Liver (tissue), 3 donors: ENCODE results near the gene ZDHHC14.

Experiments used
- ATF3 ChIP-seq: IDR thresholded peaks from 2 replicates; pipeline ENCODE4 v1.6.1; 2016; ENCODE audit warnings: antibody characterized with exemption
- CTCF ChIP-seq: fragments of 150-350 bp; IDR thresholded peaks from 2 replicates; pipeline ENCODE4 v1.5.1; 2017; ENCODE audit warnings: improper control_type of control experiment, low read depth, low read length; ENCODE audit not compliant: missing input control
- EGR1 ChIP-seq, 2 donors: IDR thresholded peaks; 2 replicates each; pipeline ENCODE4 v1.6.1; 2016 to 2018; ENCODE audit warnings: antibody characterized with exemption in 2 of 2, low read depth in 2 of 2
- FOXA1 ChIP-seq: IDR thresholded peaks from 2 replicates; pipeline ENCODE4 v1.6.1; 2016; ENCODE audit warnings: antibody characterized with exemption
- GABPA ChIP-seq, 2 donors: IDR thresholded peaks in 1 of 2; conservative IDR thresholded peaks in 1 of 2; 2 replicates each; pipeline ENCODE4 v1.6.1; 2016; ENCODE audit warnings: antibody characterized with exemption in 2 of 2, mild to moderate bottlenecking in 1 of 2, moderate library complexity in 1 of 2
- JUND ChIP-seq, 2 donors: IDR thresholded peaks; 2 replicates each; pipeline ENCODE4 v1.6.1; 2016; ENCODE audit warnings: antibody characterized with exemption in 2 of 2
- RAD21 ChIP-seq, 2 donors: IDR thresholded peaks; 2 replicates each; pipeline ENCODE4 v1.6.1; 2016; ENCODE audit warnings: antibody characterized with exemption in 2 of 2, mild to moderate bottlenecking in 2 of 2
- REST ChIP-seq: IDR thresholded peaks from 2 replicates; pipeline ENCODE4 v1.6.1; 2016; ENCODE audit warnings: antibody characterized with exemption, mild to moderate bottlenecking
- RXRA ChIP-seq, 2 donors: IDR thresholded peaks; 2 replicates each; pipeline ENCODE4 v1.6.1; 2017 to 2018; ENCODE audit warnings: antibody characterized with exemption in 2 of 2, mild to moderate bottlenecking in 1 of 2
- SP1 ChIP-seq: IDR thresholded peaks from 2 replicates; pipeline ENCODE4 v1.6.1; 2018; ENCODE audit warnings: antibody characterized with exemption, mild to moderate bottlenecking
- TAF1 ChIP-seq: conservative IDR thresholded peaks from 2 replicates; pipeline ENCODE4 v1.6.1; 2016; ENCODE audit warnings: antibody characterized with exemption, mild to moderate bottlenecking
- donor health status: healthy.
- donor health status: healthy.

GRCh38 chr6:157555455-157556143 is 174.6 kb downstream of the ZDHHC14 start:
- TF ChIP-seq CTCF = no peak
- no peak for TF ChIP-seq REST
- TF ChIP-seq RAD21 (IDR thresholded peaks at IDR 0.05) = no peak
- TF ChIP-seq GABPA (IDR thresholded peaks at IDR 0.05 in 1 of 2, conservative IDR thresholded peaks at IDR 0.05 in 1 of 2) = no peak
- TF ChIP-seq TAF1 = no peak
- TF ChIP-seq RXRA (IDR thresholded peaks at IDR 0.05) = no peak
- no peak for TF ChIP-seq FOXA1
- TF ChIP-seq SP1 = no peak
- TF ChIP-seq EGR1 (IDR thresholded peaks at IDR 0.05; ENCODE audit: low read depth in 2 of 2) = no peak
- no peak for TF ChIP-seq ATF3
- TF ChIP-seq JUND (IDR thresholded peaks at IDR 0.05) = no peak
